ENCODE measurements around the gene AOC2. TPM values are rescaled to one million over a fixed set of nuclear protein-coding genes. Genes with fewer than 3 reads are reported as not detected.

The AOC2 gene
- polyA plus RNA-seq, 1 experiment, result 0.43 TPM

GRCh38 chr17:42804918-42805367, 39.4 kb upstream of the AOC2 start:
- POLR2A ChIA-PET, result no interaction called here

GRCh38 chr17:42806249-42806648, 38.1 kb upstream of the AOC2 start:
- no peaks in the 10 kb centered on the region for H3K27me3 ChIP-seq (ENCODE audit: control insufficient read depth, insufficient read depth, low read length)
- ChIA-PET POLR2A (no interaction called here), CTCF (interaction anchor here (0.7 to 2.4 kb wide), 4 partner anchors 10 to 43 kb away, joined by 3 to 7 read pairs (median 5); no protein-coding TSS in a partner anchor)
- H3K4me3 ChIP-seq (ENCODE audit: low read depth, low read length), result no peak overlapping the region
- peaks cover 2% of the 10 kb centered on the region for H3K36me3 ChIP-seq (ENCODE audit: control insufficient read depth, insufficient read depth, low read length)
- no peak for TF ChIP-seq CTCF (IDR thresholded peaks at IDR 0.05; ENCODE audit: insufficient read depth, low read depth, low read length)
- DNase-seq (ENCODE audit: low read depth), result no peak

More at GRCh38 chr17:42804918-42805367, 39.4 kb upstream of the AOC2 start:
- TF ChIP-seq CTCF (IDR thresholded peaks at IDR 0.05; ENCODE audit: insufficient read depth, low read depth, low read length), result no peak
- Histone ChIP-seq H3K27me3 (ENCODE audit: control insufficient read depth, insufficient read depth, low read length) (no peaks in the 10 kb centered on the region), H3K4me3 (ENCODE audit: low read depth, low read length) (no peak overlapping the region), H3K36me3 (ENCODE audit: control insufficient read depth, insufficient read depth, low read length) (no peaks in the 10 kb centered on the region; the same call in 1 of the 2 replicates)
- DNase-seq (ENCODE audit: low read depth), result no peak
- CTCF ChIA-PET, result no interaction called here

GRCh38 chr17:42809250-42809649, 35.1 kb upstream of the AOC2 start:
- ChIA-PET POLR2A (interaction anchor here (0.7 kb wide), 1 partner anchor 8 kb away, joined by 3 read pairs; no protein-coding TSS in a partner anchor), CTCF (interaction anchor here (1.1 to 1.8 kb wide), 3 partner anchors 10 to 47 kb away, joined by 3 to 7 read pairs (median 4); no protein-coding TSS in a partner anchor)
- Histone ChIP-seq H3K4me3 (ENCODE audit: low read depth, low read length) (no peak overlapping the region), H3K27me3 (ENCODE audit: control insufficient read depth, insufficient read depth, low read length) (no peaks in the 10 kb centered on the region), H3K36me3 (ENCODE audit: control insufficient read depth, insufficient read depth, low read length) (peaks cover 7% of the 10 kb centered on the region)
- DNase-seq (ENCODE audit: low read depth), result peak; percentile 37
- TF ChIP-seq CTCF (IDR thresholded peaks at IDR 0.05; ENCODE audit: insufficient read depth, low read depth, low read length), result no peak

GRCh38 chr17:42814633-42815399, 29.6 kb upstream of the AOC2 start:
- peak; percentile 26 for DNase-seq (ENCODE audit: low read depth)
- no peak for TF ChIP-seq CTCF (IDR thresholded peaks at IDR 0.05; ENCODE audit: insufficient read depth, low read depth, low read length)
- POLR2A ChIA-PET, result interaction anchor here (0.9 kb wide), 1 partner anchor 9 kb away, joined by 3 read pairs; the partner anchor contains the start of gene BECN1
- H3K4me3 ChIP-seq (ENCODE audit: low read depth, low read length), result no peak overlapping the region
- no peaks in the 10 kb centered on the region for H3K27me3 ChIP-seq (ENCODE audit: control insufficient read depth, insufficient read depth, low read length)
- H3K36me3 ChIP-seq (ENCODE audit: control insufficient read depth, insufficient read depth, low read length), result peaks cover 28% of the 10 kb centered on the region
- CTCF ChIA-PET, result interaction anchor here (0.5 to 1.8 kb wide), 5 partner anchors 9 to 206 kb away, joined by 3 to 7 read pairs (median 3); partner anchors contain the start of genes BECN1, RETREG3 and TUBG1

GRCh38 chr17:42817866-42818265, 26.5 kb upstream of the AOC2 start:
- ChIA-PET POLR2A (interaction anchor here (0.6 kb wide), 1 partner anchor 8 kb away, joined by 3 read pairs; no protein-coding TSS in a partner anchor), CTCF (interaction anchor here (2.2 to 3.5 kb wide), 2 partner anchors 15 to 91 kb away, joined by 5 to 20 read pairs; no protein-coding TSS in a partner anchor)
- Histone ChIP-seq H3K27me3 (ENCODE audit: control insufficient read depth, insufficient read depth, low read length) (no peaks in the 10 kb centered on the region), H3K36me3 (ENCODE audit: control insufficient read depth, insufficient read depth, low read length) (peaks cover 25% of the 10 kb centered on the region), H3K4me3 (ENCODE audit: low read depth, low read length) (no peak overlapping the region)
- DNase-seq (ENCODE audit: low read depth), result no peak
- no peak for TF ChIP-seq CTCF (IDR thresholded peaks at IDR 0.05; ENCODE audit: insufficient read depth, low read depth, low read length)
